Middle frontal gyrus (tissue), 1 donor: ENCODE measurements around the gene AGO4.
"Not testable (repeated sequence)": the region's sequence is repeated elsewhere in the genome, so short reads cannot be mapped to it uniquely, and the experiment has no call there.

Experiments used
- DNase-seq: peaks from one replicate; pipeline ENCODE4 v3.0.0-alpha.2; 2015; ENCODE audit warnings: low spot score; ENCODE audit errors: extremely low spot score

The AGO4 gene

GRCh38 chr1:35863881-35864625 is 56.2 kb downstream of the AGO4 start:
- no peak for DNase-seq

DNA sequence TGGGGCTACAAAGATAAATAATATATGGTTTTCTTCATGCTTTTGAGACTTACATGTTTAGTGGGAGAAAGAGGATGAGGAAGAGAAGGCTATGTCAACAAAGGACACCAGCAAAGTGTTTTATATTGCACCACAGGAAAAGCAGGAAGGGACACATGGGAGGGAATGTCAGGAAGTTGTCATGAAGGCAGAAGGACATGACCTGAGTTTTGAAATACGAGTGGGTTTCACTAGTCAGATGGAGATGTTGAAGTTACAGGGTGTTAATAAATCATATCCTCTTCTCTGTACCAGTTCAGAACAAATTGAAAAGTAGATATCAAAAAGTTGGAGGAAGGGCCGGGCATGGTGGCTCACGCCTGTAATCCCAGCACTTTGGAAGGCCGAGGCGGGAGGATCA is 57.0 kb downstream of the AGO4 start:
- no peak for DNase-seq

DNA sequence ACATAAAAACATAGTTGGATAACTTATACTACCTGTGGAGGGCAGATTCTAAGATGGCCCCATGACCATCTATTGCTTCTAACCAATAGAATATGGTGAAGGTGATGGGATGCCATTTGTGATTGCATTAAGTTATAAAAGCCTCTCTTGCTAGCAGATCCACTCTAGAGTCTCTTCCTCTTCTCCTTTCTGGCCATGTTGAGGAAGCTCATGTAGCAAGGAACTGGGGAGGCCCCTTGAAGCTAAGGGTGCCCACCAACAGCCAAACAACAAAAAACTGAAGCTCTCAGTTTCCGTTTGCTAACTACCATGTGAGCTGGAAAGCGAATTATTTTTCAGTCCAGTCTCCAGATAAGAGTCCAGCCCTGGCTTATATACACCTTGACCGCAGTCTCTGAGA is 59.2 kb downstream of the AGO4 start:
- no peak for DNase-seq

DNA sequence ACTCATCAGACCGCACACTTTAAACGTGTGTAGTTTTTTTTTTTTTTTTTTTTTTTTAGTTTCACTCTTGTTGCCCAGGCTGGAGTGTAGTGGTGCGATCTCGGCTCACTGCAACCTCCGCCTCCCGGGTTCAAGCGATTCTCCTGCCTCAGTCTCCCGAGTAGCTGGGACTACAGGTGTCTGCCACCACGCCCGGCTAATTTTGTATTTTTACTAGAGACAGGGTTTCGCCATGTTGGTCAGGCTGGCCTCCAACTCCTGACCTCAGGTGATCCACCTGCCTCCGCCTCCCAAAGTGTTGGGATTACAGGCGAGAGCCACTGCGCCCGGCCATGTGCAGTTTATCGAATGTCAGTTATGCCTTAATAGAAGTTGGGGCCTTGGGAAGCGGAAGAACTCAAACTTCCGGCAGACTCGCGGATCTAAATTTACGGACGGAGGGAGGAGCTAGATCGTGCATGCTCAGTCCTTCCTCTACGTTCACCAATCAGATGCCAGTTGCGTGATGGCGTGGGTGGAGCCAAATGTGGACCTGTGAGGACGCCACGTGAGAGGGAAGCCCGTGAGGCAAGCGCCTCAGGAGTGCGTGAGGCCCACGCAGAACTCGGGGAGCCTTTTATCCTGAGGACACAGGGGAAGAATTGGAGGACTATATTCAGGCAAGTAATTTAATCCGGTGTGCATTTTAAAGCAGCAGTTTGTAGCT is 61.6 kb downstream of the AGO4 start:
- not testable (repeated sequence) for DNase-seq

GRCh38 chr1:35870651-35871309 is 63.0 kb downstream of the AGO4 start:
- DNase-seq = no peak

DNA sequence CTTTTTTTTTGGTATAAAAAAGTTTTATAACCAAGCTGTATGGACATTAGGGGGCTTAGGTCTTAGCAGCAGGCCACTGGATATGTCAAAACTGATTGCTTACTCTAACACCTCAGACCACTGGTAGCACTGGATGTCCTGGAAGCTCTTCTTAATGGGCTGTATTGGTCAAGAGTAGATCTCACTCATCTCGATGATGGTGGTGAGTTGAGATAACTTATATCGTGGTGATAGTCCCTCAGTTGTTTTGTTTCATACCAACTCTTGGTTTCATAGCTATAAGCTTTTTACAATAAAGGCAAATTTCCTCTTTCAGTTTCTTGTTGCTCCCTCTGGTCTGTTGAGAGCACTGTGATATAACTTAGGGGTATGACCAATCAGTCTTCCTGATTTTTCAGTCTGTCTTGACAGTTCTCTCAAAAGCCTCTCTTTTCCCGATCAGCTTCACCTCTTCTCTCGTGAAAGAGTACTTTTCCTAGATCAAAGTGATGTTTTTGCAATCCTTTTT is 65.5 kb downstream of the AGO4 start:
- DNase-seq = no peak

GRCh38 chr1:35874115-35874514 is 66.3 kb downstream of the AGO4 start:
- not testable (repeated sequence) for DNase-seq

DNA sequence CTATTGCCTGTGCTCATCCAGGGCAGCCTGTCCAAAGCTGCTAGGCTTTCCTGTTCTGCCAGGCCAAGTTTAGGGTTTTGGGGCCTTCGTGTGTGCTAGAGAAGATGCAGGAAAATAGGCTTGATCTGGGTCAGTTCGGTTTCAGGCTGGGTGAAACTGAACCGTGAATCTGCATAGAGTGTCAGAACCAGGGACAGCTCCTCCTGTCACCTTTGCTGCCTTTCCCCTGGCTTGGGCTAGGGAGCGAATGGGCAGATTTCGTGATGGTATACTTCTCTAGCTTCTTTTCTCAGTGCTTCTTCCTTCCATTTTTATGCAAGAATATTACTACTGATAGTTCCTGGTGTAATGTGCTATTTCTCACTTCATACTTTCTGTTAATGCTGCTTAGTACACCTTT is 69.2 kb downstream of the AGO4 start:
- DNase-seq = no peak

DNA sequence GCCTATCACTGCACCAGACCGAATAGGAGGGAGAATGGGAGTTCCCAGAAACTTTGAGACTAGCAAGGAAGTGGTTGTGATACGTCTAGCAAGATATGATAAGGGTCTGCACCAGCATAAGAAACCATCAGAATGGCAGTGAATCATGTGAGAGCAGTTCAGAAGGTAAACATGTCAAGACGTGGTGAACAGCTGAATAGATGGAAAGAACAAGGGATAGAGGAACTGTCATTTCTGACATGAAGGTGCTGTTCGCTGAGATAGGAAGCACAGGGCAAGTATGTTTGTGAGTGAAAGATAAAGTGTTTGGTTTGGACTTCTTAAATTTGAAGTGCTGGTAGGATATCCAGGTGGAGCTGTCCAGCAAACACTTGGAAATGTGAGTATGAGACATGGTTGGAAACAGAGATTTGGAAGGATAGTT is 74.0 kb downstream of the AGO4 start:
- DNase-seq = no peak

GRCh38 chr1:35882586-35882944 is 74.7 kb downstream of the AGO4 start:
- DNase-seq = no peak

GRCh38 chr1:35882945-35883634 is 75.3 kb downstream of the AGO4 start, which contains the start of gene AGO1:
Gene AGO1 (plus strand): TSS chr1:35883209. CDS start chr1:35883422, 213 bp downstream.
- peak; percentile 87 for DNase-seq

GRCh38 chr1:35883635-35884101 is 75.9 kb downstream of the AGO4 start:
- DNase-seq = no peak

GRCh38 chr1:35884934-35885333 is 77.1 kb downstream of the AGO4 start:
- DNase-seq = no peak

GRCh38 chr1:35885961-35886558 is 78.2 kb downstream of the AGO4 start:
- DNase-seq = no peak

GRCh38 chr1:35886577-35887431 is 79.0 kb downstream of the AGO4 start:
- DNase-seq = no peak

DNA sequence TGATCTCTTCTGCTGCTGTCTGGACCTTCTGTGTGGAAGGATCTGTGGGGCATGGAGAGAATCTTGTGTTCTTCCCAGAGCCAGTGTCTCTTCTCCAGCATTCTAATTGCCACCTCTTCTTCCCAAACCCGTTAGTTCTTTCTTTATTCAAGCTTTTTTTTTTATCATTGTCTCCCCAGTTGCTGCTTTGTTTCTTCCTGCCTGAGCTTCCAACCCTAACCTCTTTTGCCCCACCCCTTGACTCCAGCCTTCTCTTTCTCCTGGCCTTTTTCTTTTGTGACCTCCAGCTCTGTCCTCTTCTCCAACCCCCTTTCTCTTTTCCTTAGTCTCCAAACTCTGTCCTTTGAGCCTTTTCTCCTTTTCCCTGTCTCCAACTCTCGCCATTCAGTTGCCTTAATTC is 79.7 kb downstream of the AGO4 start:
- no peak for DNase-seq

- no peak for DNase-seq
These were observed 80.4 kb downstream of the AGO4 start for GRCh38 chr1:35888255-35888654.

DNA sequence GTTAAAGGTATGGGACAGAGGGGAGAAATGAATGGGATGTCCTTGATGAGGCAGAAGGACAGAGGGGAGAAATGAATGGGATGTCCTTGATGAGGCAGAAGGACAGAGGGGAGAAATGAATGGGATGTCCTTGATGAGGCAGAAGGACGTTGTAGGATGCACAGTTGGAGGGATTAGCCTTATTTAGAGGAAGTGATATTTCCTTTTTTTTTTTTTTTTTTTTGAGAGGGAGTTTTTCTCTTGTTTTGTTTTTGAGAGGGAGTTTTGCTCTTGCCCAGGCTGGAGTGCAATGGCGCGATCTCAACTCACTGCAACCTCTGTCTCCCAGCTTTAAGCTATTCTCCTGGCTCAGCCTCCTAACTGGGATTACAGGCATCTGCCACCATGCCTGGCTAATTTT is 81.2 kb downstream of the AGO4 start:
- not testable (repeated sequence) for DNase-seq

- no peak for DNase-seq
These were observed 85.4 kb downstream of the AGO4 start for GRCh38 chr1:35893051-35893879.
